Thyroid gland (tissue), 4 donors: ENCODE data around the gene GHDC. TPM values are rescaled to one million over a fixed set of nuclear protein-coding genes. Genes with fewer than 3 reads are reported as not detected.

Experiments
- DNase-seq, 2 donors: peaks; one replicate each; pipeline ENCODE4 v3.0.0-alpha.2; 2019
- H3K27ac ChIP-seq, 3 donors: fragments of 200-600 bp; sonication (generic); 1 replicate in 2 of 3; 2 replicates in 1 of 3; pipeline ENCODE4 v1.5.1; 2016 to 2019; ENCODE audit warnings: mild to moderate bottlenecking in 1 of 3, moderate library complexity in 1 of 3
- H3K27me3 ChIP-seq: fragments of 200-600 bp; sonication (generic); one replicate; pipeline ENCODE4 v1.5.1; 2019
- H3K36me3 ChIP-seq, 2 donors: fragments of 200-600 bp; sonication (generic); one replicate each; pipeline ENCODE4 v1.5.1; 2016 to 2019
- H3K4me1 ChIP-seq, 2 donors: fragments of 200-600 bp; sonication (generic); one replicate each; pipeline ENCODE4 v1.5.1; 2017 to 2019
- H3K4me3 ChIP-seq, 3 donors: fragments of 200-600 bp; sonication (generic); replicated peaks in 1 of 3; 1 replicate in 2 of 3; 2 replicates in 1 of 3; pipeline ENCODE4 v1.5.1; 2016; ENCODE audit warnings: mild to moderate bottlenecking in 1 of 3
- H3K9me3 ChIP-seq: fragments of 200-600 bp; sonication (generic); one replicate; pipeline ENCODE4 v1.5.1; 2017
- POLR2A ChIP-seq, 2 donors: fragments of 450-650 bp; IDR thresholded peaks; one replicate each; pipeline ENCODE4 v1.6.1; 2017; ENCODE audit warnings: antibody characterized with exemption in 2 of 2, mild to moderate bottlenecking in 2 of 2, moderate library complexity in 1 of 2
- WGBS, 2 donors: methylation state at CpG; one replicate each; pipeline ENCODE4 v1.1.5; 2017; 5-methylcytosine and 5-hydroxymethylcytosine counted together
- intact Hi-C: fragments of 100-400 bp; cut with DNase I; formaldehyde crosslinking; loops from one replicate; pipeline ENCODE4 v1.15.1; 2023
- total RNA-seq, 4 donors: library from RNA; depleted of rRNA; stranded (reverse); fragments of >200 nt; gene quantifications; one replicate each; pipeline ENCODE4 v1.2.3, GENCODE V29; 2016
- TF ChIP-seq, protein P1 (sequence below), 6 experiments: fragments of 200-600 bp in 3 of 6; fragments of 450-650 bp in 3 of 6; sonication (generic) in 3 of 6; IDR thresholded peaks; one replicate each; pipeline ENCODE4 v1.5.1; 2016 to 2019; ENCODE audit warnings: antibody characterized with exemption in 6 of 6, mild to moderate bottlenecking in 2 of 6, inconsistent platforms in 1 of 6, moderate library complexity in 1 of 6

GHDC gene
- total RNA-seq, 4 donors from 2014 or later = 48.4 to 254 (median 95.9) TPM

DNA sequence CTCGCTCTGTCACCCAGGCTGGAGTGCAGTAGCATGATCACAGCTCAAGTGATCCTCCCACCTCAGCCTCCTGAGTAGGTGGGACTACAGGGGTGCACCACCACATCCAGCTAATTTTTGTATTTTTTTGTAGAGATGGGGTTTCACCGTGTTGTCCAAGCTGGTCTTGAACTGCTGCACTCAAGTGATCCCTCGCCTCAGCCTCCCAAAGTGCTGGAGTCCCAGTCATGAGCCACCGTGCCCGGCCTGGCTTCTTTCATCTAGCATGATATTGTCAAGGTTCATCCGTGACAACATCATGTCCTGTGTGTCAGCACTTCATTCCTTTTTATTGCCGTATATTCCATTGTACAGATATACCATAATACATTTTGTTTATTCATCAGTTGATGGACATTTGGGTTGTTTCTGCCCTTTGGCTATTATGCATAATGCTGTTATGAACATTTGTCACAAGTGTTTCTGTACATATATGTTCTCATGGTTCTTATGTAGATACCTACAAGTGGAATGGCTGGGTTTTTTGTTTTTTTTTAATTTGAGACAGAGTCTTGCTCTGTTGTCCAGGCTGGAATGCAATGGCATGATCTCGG is 3.4 kb upstream of the GHDC start:
- intact Hi-C loops = no loop called here
- no peak for TF ChIP-seq POLR2A (IDR thresholded peaks at IDR 0.05)
- TF ChIP-seq, protein P1, sequence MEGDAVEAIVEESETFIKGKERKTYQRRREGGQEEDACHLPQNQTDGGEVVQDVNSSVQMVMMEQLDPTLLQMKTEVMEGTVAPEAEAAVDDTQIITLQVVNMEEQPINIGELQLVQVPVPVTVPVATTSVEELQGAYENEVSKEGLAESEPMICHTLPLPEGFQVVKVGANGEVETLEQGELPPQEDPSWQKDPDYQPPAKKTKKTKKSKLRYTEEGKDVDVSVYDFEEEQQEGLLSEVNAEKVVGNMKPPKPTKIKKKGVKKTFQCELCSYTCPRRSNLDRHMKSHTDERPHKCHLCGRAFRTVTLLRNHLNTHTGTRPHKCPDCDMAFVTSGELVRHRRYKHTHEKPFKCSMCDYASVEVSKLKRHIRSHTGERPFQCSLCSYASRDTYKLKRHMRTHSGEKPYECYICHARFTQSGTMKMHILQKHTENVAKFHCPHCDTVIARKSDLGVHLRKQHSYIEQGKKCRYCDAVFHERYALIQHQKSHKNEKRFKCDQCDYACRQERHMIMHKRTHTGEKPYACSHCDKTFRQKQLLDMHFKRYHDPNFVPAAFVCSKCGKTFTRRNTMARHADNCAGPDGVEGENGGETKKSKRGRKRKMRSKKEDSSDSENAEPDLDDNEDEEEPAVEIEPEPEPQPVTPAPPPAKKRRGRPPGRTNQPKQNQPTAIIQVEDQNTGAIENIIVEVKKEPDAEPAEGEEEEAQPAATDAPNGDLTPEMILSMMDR (IDR thresholded peaks at IDR 0.05) = no peak
- WGBS, 2 donors = 93 to 95% methylated on average over 8 of the region's 8 CpGs

DNA sequence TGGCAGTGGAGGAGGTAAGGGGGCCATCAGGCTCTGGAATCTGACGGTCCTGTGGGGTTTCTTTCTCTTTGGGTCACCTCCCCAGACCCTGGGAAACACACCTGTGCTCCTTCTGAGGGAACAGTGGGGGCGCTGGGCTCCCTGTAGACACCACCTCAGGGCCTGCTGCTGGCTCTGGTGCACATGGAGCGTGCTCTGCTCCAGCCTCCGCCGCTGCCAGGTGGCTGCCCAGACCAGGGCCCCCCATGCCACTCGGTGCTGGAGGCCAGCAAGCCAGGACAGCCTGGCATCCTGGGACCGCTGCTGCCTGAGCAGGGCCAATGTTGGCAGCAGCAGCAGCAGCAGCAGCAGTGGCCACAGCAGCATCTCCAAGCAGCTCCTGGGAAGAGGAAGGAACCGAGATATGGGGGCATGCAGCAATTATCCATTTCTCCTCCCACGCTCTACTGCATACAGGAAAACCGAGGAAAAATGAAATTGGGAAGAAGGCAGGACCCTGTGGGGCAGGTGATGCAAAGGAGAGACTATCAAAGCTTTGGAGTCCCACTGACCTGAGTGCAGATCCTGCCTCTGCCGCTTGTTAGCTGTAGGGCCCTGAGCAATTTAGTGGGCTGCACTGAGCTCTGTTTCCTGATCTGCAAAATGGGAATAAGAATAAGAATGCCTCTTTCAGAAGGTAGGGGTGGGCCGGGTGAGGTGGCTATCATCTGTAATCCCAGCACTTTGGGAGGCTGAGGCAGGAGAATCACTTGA is 902 bp downstream of the GHDC start:
- Histone ChIP-seq H3K27ac (peak overlapping the region in 2 of 3 donors; percentile 54 to 87), H3K4me3 (peak overlapping the region; percentile 29 to 61 (median 50)), H3K27me3 (no peaks in the 10 kb centered on the region), H3K36me3 (no peaks in the 10 kb centered on the region), H3K4me1 (peaks cover 15 to 23% of the 10 kb centered on the region in 2 donors), H3K9me3 (no peaks in the 10 kb centered on the region)
- intact Hi-C loops = no loop called here
- no peak for DNase-seq
- 70 to 79% methylated on average over 7 to 8 of the region's 12 CpGs for WGBS, 2 donors
- TF ChIP-seq, protein P1 (IDR thresholded peaks at IDR 0.05) = no peak
- TF ChIP-seq POLR2A (IDR thresholded peaks at IDR 0.05) = no peak

More for the DNA sequence above, 3.4 kb upstream of the GHDC start:
- H3K4me1 ChIP-seq = peaks cover 17 to 24% of the 10 kb centered on the region in 2 donors
- DNase-seq = no peak
- no peaks in the 10 kb centered on the region for H3K27me3 ChIP-seq
- no peak overlapping the region for H3K4me3 ChIP-seq
- H3K9me3 ChIP-seq = no peaks in the 10 kb centered on the region
- H3K36me3 ChIP-seq = peaks cover 0 to 5% of the 10 kb centered on the region in 2 donors
- H3K27ac ChIP-seq = no peak overlapping the region

DNA sequence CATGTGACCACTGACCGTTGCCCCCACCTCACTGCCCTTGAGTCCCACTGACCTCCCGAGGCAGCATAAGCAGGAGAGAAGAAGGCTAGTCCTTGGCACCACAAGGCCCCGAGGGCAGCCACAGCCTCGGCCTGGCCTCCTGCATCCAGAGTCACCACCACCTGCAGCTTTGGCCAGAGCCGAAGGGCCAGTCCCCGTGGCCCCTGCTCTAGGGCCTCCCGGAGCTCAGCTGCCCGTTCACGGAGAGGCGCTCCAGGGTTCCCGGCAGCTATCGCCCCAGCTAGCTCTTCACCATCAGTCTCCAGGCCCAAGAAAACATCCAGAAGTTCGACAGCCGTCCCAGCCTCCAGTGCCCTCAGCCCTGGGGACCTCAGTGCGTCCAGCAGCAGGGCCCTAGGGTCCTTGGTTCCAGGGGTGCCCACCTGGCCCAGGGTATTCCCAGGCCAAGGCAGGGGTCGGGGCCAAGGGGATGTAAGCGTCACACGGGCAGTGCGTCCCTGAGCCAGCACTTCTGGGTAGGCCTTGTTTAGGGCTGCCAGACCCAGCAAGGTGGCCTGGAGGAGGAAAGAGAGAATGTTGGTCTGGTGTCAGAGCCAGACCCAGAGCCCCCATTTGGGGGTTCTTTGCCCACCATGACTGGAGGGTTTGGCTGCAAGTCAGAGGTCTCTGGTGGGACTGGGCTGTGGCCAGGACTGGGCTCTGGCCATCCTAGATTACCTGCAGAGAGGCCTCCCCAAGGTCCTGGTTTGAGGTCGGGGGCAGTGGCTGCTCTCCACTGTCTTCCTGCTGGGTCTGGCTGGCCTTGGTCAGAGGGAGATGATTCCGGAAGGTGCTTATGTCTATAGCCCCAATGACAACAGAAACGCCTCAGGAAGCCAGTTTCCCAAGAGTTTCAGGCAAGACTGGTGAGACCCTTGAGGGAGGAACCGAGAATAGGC is 1.8 kb downstream of the GHDC start:
- DNase-seq = no peak
- H3K36me3 ChIP-seq = no peaks in the 10 kb centered on the region
- H3K4me1 ChIP-seq = peaks cover 15 to 23% of the 10 kb centered on the region in 2 donors
- intact Hi-C loops = no loop called here
- H3K27me3 ChIP-seq = no peaks in the 10 kb centered on the region
- no peak overlapping the region for H3K27ac ChIP-seq
- no peaks in the 10 kb centered on the region for H3K9me3 ChIP-seq
- no peak overlapping the region for H3K4me3 ChIP-seq
- TF ChIP-seq POLR2A (IDR thresholded peaks at IDR 0.05) = no peak
- TF ChIP-seq, protein P1 (IDR thresholded peaks at IDR 0.05) = no peak
- 90 to 98% methylated on average over 13 to 17 of the region's 23 CpGs for WGBS, 2 donors

DNA sequence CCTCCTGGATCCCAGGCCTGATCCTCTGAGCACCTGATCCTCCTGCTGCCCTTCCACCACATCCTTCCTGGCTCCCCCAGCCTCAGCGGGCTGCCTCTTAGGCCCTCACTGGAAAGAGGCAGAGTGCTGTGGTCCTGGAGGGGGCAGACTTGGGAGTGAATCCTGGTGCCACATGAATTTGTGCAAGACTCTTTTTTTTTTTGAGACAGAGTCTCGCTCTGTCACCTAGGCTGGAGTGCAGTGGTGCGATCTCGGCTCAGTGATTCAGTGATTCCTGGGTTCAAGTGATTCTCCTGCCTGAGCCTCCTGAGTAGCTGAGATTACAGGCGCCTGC is 3.1 kb downstream of the GHDC start:
- no peak for DNase-seq
- Histone ChIP-seq H3K27me3 (no peaks in the 10 kb centered on the region), H3K4me3 (no peak overlapping the region), H3K27ac (no peak overlapping the region), H3K4me1 (peaks cover 15 to 23% of the 10 kb centered on the region in 2 donors), H3K9me3 (no peaks in the 10 kb centered on the region), H3K36me3 (no peaks in the 10 kb centered on the region)
- intact Hi-C loops = no loop called here
- 93 to 97% methylated on average over 5 of the region's 5 CpGs for WGBS, 2 donors
- TF ChIP-seq POLR2A (IDR thresholded peaks at IDR 0.05) = no peak
- TF ChIP-seq, protein P1 (IDR thresholded peaks at IDR 0.05) = no peak
